ENCODE data around the gene RPS21. TPM values are rescaled to one million over a fixed set of nuclear protein-coding genes. Genes with fewer than 3 reads are reported as not detected.
A peak's percentile ranks its signal among the peaks of the same experiment; 100 is the strongest.

Gene RPS21
- total and polyA plus RNA-seq, 2 experiments from 2014 or later = 639 to 1,039 TPM

- Histone ChIP-seq H3K9ac (peak overlapping the region; percentile 95), H3K9me2 (ENCODE audit: insufficient read depth) (no peaks in the 10 kb centered on the region), H3F3A (ENCODE audit: insufficient read depth) (peaks cover 20% of the 10 kb centered on the region; the same call in 1 of the 2 replicates), H3K27me3 (replicated peaks; ENCODE audit: insufficient read depth) (no peaks in the 10 kb centered on the region), H3K9me3 (ENCODE audit: low read depth) (no peaks in the 10 kb centered on the region), H2AFZ (no peak overlapping the region), H3K27ac (peak overlapping the region; percentile 24; the same call in 1 of the 2 replicates), H3K79me2 (ENCODE audit: insufficient read depth) (peaks cover 63% of the 10 kb centered on the region), H3K36me3 (ENCODE audit: low read depth) (peaks cover 9% of the 10 kb centered on the region; the same call in 1 of the 2 replicates), H3K4me1 (ENCODE audit: insufficient read depth) (peaks cover 15% of the 10 kb centered on the region), H3K4me2 (ENCODE audit: unreplicated experiment) (peak overlapping the region; percentile 95), H3K4me3 (peak overlapping the region; percentile 99), H4K20me1 (ENCODE audit: insufficient read depth) (no peaks in the 10 kb centered on the region)
- no peak for DNase-seq
- WGBS, 2 experiments (ENCODE audit: low coverage in 1 of 2, low lambda C conversion rate in 2 of 2, missing lambda C conversion rate in 2 of 2) = 4 to 12% methylated on average over 16 to 47 of the region's 47 CpGs
- no peak for TF ChIP-seq EZH2 (IDR thresholded peaks at IDR 0.05; ENCODE audit: insufficient read depth, poor library complexity, severe bottlenecking)
- no peak for TF ChIP-seq EZH2phosphoT487 (IDR thresholded peaks at IDR 0.05; ENCODE audit: insufficient read depth, low read depth)
- in situ Hi-C loops (cut with MboI) = loop anchor here (25.0 kb wide), 1 partner anchor 375 kb away; no protein-coding TSS in a partner anchor
Measured at GRCh38 chr20:62387219-62387913, 463 bp downstream of the RPS21 start.

- Histone ChIP-seq H3K4me1 (ENCODE audit: insufficient read depth) (peaks cover 15% of the 10 kb centered on the region), H3K4me3 (peak overlapping the region; percentile 99), H3K27ac (peak overlapping the region; percentile 24; the same call in 1 of the 2 replicates), H3K27me3 (replicated peaks; ENCODE audit: insufficient read depth) (no peaks in the 10 kb centered on the region), H3K79me2 (ENCODE audit: insufficient read depth) (peaks cover 58% of the 10 kb centered on the region), H3K4me2 (ENCODE audit: unreplicated experiment) (peak overlapping the region; percentile 95), H3F3A (ENCODE audit: insufficient read depth) (peaks cover 20% of the 10 kb centered on the region; the same call in 1 of the 2 replicates), H4K20me1 (ENCODE audit: insufficient read depth) (no peaks in the 10 kb centered on the region), H3K9me3 (ENCODE audit: low read depth) (no peaks in the 10 kb centered on the region), H3K36me3 (ENCODE audit: low read depth) (peaks cover 9% of the 10 kb centered on the region; the same call in 1 of the 2 replicates), H3K9ac (peak overlapping the region; percentile 95), H2AFZ (no peak overlapping the region), H3K9me2 (ENCODE audit: insufficient read depth) (no peaks in the 10 kb centered on the region)
- DNase-seq = peak; percentile 54
- TF ChIP-seq EZH2 (IDR thresholded peaks at IDR 0.05; ENCODE audit: insufficient read depth, poor library complexity, severe bottlenecking) = no peak
- TF ChIP-seq EZH2phosphoT487 (IDR thresholded peaks at IDR 0.05; ENCODE audit: insufficient read depth, low read depth) = no peak
- in situ Hi-C loops (cut with MboI) = loop anchor here (25.0 kb wide), 1 partner anchor 376 kb away; no protein-coding TSS in a partner anchor
- 61 to 62% methylated on average over 20 of the region's 20 CpGs for WGBS, 2 experiments (ENCODE audit: low coverage in 1 of 2, low lambda C conversion rate in 2 of 2, missing lambda C conversion rate in 2 of 2)
Measured at GRCh38 chr20:62387933-62388635, 1.2 kb downstream of the RPS21 start.

GRCh38 chr20:62388839-62389600 lies 2.1 kb downstream of the RPS21 start:
- Histone ChIP-seq H4K20me1 (ENCODE audit: insufficient read depth) (no peaks in the 10 kb centered on the region), H3K4me2 (ENCODE audit: unreplicated experiment) (peak overlapping the region; percentile 95), H3K9me2 (ENCODE audit: insufficient read depth) (no peaks in the 10 kb centered on the region), H3K4me3 (no peak overlapping the region), H2AFZ (no peak overlapping the region), H3K4me1 (ENCODE audit: insufficient read depth) (peaks cover 15% of the 10 kb centered on the region), H3K9ac (peak overlapping the region; percentile 95; the same call in 1 of the 2 replicates), H3K79me2 (ENCODE audit: insufficient read depth) (peaks cover 52% of the 10 kb centered on the region), H3K27ac (no peak overlapping the region), H3F3A (ENCODE audit: insufficient read depth) (peaks cover 16% of the 10 kb centered on the region; the same call in 1 of the 2 replicates), H3K27me3 (replicated peaks; ENCODE audit: insufficient read depth) (no peaks in the 10 kb centered on the region), H3K36me3 (ENCODE audit: low read depth) (peaks cover 9% of the 10 kb centered on the region; the same call in 1 of the 2 replicates), H3K9me3 (ENCODE audit: low read depth) (no peaks in the 10 kb centered on the region)
- TF ChIP-seq EZH2phosphoT487 (IDR thresholded peaks at IDR 0.05; ENCODE audit: insufficient read depth, low read depth) = no peak
- no peak for TF ChIP-seq EZH2 (IDR thresholded peaks at IDR 0.05; ENCODE audit: insufficient read depth, poor library complexity, severe bottlenecking)
- 76 to 78% methylated on average over 11 of the region's 11 CpGs for WGBS, 2 experiments (ENCODE audit: low coverage in 1 of 2, low lambda C conversion rate in 2 of 2, missing lambda C conversion rate in 2 of 2)
- no peak for DNase-seq
- in situ Hi-C loops (cut with MboI) = loop anchor here (25.0 kb wide), 1 partner anchor 377 kb away; no protein-coding TSS in a partner anchor

Data from GM23248 (cell line).